Fibroblast of skin of left quadriceps (primary cell): ENCODE measurements around the gene ADAMTS18.

Experiments
- DNase-seq, 2 experiments: peaks; one replicate each; pipeline ENCODE4 v3.0.0-alpha.2; 2013; ENCODE audit warnings: low read depth in 2 of 2

ADAMTS18 gene

DNA sequence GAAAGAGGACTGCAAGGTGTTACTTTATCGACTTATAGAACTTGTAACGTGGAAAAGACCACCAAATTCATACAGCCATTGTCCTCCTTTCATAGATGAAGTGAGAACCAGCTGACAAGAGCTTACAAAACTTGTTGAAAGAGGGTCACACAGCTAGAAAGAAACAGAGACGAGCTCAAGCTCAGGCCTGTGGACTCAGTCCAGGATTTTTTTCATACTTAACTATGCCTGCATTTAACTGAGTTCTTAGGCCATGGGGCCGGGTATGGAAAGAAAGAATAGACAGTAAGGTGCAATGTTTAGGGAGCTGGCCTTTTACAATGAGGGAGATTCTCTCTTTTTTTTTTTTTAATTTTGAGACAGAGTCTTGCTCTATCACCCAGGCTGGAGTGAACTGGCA, 106.1 kb downstream of the ADAMTS18 start:
- DNase-seq, result no peak

DNA sequence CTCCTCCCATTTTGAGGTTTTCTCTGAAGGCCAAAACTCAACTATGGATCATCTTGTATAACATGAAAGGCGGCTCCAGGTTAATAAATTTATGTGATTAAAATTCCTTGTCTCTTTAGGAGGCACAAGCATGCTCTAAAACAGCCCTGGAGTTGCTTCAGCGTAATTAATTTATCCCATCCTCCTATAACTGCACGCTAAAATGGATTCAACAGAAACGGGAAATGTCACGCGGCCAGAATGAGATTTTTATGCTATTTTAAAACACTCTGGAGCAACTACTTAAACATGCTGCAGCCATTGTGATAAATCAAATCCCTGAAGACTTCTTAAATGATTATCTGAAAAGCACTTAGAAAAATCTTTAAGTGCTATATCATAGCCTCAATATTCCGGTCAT, 106.6 kb downstream of the ADAMTS18 start:
- no peak for DNase-seq

DNA sequence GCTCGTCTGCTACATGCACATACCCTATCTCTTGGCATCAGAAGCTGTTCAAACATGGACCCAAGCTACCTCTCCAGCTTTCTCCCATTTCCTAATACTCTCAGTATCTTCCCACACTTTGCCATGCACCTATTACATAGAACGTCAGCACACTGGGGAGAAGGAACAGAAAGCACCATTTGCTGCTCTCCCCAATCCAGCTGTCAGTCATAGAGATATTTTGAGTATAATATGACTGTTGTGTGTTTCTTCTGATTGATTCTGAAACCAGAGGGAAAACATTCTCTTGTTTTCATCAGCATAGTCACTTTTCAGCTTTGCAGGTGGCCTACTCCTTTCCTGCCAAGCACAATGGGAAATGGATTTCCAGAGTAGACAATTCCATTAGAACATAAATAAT, 107.1 kb downstream of the ADAMTS18 start:
- no peak for DNase-seq

DNA sequence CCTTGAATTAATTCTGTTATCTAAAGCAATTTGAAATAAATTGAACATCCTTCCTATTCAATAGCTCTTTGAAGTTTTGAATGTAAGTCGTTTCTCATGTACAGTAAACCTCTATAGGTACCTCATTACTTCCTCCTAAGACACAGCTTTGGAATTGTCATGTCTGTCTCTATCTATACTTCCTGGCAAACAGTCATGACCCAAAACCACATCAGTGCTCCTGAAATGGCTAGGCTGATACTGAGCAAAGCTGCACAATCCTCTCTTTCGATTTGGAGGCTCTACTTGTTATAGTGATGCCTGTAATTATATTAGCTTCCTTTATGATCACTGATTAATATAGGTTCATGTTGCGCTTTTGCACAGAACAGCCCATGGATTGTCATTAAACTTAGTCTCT, 110.1 kb downstream of the ADAMTS18 start:
- no peak for DNase-seq

DNA sequence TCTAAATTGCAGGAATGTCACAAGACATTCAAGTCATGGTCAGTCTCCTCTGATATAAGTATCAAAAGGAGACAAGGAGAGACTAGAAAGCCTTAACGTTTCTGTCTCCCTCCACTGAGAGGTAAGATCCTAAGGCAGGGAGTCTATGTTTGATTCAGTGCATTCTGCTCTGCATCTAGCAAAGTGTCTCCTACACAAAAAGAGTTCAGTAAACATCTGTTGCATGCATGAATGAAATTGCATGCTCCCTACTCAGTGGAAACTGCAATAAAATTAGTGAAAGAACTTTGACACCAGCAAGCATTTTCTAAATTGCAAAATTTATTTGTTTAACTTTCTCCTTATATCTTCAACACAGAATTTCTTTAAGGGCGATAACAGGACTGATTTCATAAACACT, 111.1 kb downstream of the ADAMTS18 start:
- DNase-seq, result no peak

DNA sequence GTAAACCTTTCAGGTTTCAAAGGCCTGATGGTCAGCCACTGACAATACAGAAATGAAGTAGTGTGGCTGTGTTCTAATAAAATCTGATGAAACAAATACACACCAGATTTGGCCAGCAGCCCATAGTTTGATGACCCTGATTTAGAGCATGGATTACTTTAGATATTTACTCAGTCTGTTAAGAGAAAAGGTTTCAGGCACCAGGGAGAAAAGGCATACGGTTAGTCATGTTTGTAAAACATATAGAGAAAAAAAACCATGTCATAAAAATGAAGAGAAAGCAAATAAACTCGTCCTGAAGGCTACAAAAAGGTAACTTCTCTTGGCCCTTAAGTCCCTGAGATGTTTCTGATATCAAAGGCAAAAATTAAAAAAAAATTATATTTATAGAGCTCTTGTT, 112.1 kb downstream of the ADAMTS18 start:
- DNase-seq, result no peak

DNA sequence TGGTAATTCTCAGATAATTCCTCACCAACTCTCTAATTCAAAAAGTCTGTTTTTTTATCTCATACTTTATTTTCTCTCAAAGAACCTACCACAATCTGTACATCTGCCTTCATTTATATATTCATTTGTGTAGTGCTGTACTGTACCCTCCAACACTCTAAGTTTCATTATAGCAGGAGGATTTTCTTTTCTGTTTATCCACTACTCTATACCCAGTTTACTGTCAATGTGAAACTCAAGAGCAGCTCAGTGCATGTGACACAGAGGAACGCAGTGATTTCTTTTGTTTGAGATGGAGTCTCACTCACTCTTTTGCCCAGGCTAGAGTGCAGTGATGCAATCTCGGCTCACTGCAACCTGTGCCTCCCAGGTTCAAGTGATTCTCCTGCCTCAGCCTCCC, 117.8 kb downstream of the ADAMTS18 start:
- no peak for DNase-seq

DNA sequence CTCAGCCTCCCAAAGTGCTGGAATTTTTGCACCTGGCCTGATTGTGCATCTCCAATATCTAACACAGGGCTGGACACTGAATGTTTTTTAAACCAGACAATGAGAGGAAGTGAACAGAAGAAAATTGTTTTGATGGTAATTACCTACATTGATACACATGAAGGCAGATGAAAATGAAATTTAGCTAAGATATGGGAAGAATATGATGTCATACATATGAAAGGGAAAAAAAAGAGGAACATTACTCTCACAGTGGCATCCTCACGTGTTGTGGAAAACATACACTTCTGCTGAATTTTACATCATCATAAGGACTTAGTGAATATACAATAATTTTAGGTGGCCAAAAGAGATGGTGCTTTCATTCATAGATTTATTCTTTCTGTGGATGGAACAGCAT, 124.0 kb downstream of the ADAMTS18 start:
- DNase-seq, result no peak

DNA sequence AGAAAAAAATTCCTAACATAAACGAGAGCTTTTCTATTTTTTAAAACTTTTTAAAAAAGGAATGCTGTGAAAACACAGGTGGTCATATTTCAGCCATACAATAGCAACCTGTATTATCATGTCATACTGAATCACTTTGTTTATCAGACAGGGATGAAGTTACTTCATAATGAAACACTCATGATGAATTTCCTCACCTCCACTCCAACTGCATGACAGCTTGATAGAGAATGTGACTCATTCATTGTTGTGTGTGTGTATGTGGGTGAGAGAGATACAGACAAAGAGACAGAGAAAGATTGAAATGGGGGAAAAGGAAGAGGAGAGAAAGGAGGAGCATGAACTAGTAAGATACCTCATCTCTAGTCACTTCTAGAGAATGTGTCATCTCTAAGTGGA, 126.7 kb downstream of the ADAMTS18 start:
- no peak for DNase-seq

DNA sequence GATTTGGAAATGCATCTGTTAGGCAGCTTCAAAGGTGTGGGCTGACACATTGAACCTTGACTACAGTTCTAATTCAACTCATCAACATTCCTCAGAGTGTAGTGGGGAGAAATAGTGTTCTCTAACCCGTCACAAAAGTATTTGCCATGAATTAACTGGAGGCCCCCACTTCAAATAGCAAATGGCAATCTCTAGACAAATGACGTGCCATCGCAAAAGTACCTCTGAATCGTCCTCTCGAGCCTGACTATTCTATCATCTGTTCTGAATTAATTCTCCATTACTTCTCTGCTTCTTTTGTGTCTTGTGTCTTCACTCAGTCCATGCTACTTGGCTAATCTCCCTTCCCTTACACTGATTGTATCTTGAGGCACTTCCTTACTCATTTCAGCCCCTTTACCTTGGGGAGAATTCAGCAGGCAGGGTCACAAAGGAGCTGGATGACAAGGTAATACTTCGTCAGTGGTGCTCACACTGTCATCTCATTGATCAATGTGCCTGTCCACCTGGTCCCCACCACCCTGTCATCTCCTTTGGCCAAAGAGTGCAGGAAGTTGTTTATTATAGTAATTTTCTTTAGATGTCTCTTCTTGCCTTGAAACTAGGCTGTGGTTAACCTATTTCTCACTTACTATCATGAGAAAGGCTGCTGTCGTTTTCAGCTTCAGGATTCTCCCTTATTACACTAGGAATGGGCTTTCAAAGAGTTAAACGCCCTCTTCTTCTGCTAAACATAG, 127.2 kb downstream of the ADAMTS18 start:
- no peak for DNase-seq

DNA sequence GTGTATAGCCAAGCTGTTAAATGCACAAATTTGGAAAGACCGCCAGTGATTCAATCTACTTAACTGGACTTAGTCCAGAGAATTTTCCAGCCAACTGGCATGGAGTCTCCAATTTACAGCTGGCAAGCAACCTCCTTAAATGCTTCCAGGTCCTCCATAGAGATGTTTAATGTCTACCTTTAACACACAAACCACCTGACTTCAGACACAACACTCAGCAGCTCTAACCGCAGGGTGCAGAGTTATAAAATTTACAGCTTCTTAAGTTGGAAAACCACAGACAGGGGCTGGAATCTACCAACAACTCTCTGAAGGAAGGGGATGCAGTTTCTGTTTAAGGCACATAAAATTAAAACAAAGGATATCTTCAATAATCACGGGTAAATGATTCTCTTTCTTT, 128.8 kb downstream of the ADAMTS18 start:
- peak in 1 of 2 experiments; percentile 44 for DNase-seq

DNA sequence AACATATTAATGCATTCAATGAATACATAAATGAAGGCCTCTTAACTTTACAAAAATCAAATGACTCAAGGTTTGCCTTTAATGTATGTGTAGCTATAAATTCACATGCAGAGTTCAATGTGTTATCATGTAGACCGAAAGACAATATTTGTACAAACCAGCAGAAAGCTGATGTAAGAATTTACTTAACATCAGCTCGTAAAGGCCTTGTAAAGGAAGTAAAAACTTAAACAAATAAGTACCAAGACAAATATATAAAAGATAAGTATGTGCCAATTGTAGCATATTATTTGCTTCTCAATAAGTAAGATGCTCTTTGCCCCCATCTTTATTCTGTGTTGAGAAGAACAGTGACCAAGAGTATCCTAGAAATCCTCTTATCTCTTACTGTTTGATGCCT, 130.0 kb downstream of the ADAMTS18 start:
- DNase-seq, result no peak

DNA sequence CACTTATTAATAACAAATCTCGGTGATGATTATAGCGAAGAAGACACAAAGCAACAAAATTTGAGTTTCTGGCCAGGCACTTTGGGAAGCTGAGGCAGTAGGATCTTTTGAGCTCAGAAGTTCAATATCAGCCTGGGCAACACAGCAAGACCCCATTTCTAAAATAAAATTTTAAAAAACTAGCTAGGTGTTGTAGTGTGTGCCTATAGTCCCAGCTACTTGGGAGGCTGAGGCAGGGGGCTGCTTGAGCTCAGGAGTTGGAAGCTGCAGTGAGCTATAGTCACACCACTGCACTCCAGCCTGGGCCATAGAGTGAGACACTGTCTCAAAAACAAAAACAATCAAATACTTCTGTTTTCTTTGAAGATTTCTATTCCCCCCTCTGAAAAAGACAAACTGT, 130.7 kb downstream of the ADAMTS18 start:
- DNase-seq, result no peak

DNA sequence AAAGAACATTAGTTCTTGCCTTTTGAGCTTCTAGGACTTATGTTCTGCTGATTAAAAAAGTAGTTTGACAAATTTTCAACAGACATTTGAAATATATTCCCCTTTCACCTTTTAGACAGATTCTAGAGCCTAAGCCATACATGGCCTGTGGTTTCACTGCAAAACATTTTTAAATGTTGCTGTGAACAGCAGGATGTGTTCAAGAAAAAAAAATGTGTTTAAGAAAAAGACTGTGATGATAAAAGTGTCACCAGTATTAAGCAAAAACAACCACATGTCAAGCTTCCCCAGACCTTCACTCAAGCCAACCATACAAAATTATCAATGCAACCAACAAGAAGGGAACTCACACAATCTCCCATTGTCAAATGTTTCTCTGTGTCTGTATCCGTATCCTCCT, 132.2 kb downstream of the ADAMTS18 start:
- DNase-seq, result no peak

DNA sequence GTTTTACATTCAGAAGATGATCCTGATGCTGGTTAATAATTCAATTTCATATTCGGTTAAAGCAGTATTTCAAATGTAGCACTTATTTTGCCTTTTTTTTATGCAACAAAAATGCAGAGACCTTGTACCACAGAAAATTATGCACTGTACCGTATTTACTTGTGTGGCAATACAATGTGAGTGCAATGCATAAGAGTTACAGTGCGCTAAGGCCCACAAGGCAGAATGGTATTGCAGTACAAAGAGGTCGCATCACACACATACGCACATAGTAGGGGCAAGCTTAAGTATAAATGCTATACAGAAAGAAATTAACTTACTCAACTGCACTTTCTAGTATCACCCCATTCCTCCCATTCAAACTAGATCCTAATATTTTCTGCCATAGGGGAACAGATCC, 132.6 kb downstream of the ADAMTS18 start:
- DNase-seq, result no peak

DNA sequence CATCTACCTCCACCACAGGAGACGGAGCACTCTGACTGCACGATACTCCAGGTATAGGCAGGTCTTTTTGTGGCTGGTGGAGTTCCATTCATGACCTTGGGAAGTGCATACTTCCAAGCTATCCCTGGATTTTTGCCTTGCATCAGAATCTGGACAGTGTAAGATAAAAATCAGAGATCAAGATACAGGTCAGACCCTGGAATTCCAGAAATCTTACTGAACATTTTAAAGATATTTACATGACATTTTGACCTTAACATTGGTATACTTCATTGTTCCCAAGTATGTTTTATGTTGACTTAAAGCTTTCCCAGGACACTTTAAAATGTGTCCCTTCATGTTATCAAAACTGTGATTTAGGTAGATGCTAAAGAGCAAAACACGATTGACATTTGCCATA, 134.6 kb downstream of the ADAMTS18 start:
- no peak for DNase-seq

DNA sequence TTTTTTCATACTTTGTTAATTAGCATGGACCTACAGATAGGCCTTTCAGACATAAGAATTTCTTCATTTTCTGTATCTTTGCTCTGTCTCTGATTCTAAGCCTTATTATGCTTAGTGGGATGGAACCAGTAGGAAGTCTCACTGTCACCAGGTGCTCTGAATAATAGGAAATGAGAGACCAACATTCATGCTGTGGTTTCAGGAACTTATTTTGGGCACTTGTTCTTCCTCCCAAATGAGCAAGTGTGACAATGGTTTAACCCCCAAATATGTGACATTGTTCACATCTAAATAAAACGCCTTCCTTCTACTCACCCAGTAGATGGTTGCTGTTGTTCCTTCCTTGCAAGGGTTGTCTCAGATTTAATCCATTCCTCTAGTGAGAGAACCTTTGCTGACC, 135.4 kb downstream of the ADAMTS18 start:
- no peak for DNase-seq

DNA sequence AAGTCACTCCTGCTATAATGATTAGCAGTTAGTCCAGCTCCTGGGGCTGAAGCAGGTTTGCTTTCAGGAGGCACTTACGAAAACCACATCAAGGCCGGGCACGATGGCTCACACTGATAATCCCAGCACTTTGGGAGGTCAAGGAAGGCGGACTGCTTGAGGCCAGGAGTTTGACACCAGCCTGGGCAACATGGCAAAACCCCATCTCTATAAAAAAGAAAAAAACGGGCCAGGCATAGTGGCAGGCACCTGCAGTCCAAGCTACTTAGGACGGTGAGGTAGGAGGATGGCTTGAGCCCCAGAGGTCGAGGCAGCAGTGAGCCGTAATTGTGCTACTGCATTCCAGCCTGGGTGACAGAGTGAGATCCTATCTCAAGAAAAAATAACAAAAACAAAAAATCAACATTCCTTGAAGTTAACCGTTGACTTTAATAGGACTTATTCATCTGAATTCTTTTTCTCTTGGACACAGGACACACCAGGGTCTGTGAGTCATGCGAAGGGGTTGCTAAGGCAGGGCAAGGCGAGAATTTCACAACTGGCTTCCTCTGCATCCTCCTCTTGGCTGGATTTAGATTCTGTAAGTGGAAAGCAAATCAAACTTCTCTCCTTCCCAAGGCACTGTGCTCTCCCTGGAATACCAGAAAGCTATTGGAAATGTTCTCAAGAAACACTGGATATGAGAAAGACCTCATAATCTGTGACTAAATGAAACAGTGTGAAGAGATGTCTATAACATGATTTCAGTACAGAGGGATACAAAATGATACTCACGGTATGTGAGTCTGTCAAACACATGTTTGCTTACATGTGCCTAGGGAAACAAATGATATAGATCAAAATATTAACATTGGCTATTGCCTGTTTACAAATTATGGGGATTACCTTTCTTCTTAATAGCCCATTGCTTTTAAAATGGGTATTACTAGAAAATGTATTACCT, 136.1 kb downstream of the ADAMTS18 start:
- peak; percentile 84 to 87 for DNase-seq

DNA sequence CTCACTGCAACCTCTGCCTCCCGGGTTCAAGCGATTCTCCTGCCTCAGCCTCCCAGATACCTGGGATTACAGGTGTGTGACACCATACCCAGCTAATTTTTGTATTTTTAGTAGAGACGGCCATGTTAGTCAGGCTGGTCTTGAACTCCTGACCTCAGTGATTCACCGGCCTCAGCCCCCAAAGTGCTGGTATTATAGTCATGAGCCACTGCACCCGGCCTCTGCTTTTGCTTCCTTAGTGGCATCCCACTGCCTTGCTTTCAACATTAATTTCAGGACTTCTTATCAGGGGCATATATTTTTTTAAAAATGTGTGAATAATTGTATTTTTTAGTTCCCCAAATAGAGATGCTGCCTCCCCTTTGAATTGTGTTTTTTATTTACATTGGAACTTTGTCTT, 136.8 kb downstream of the ADAMTS18 start:
- no peak for DNase-seq

DNA sequence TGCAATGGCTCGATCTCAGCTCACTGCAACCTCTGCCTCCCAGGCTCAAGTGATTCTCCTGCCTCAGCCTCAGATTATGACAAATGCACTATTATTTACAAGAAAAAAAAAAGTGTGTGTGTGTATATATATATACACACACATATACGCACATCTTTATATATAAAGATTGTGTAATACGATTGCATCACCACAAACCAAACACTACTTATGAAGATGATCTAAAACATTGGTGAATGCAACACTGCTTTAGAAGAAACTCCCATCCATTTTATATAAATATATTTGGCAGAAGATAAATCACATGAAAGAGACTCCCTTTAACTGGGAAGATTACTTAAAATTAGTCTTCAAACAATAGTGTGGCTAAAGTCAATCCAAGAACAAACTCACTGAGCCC, 138.9 kb downstream of the ADAMTS18 start:
- no peak for DNase-seq

DNA sequence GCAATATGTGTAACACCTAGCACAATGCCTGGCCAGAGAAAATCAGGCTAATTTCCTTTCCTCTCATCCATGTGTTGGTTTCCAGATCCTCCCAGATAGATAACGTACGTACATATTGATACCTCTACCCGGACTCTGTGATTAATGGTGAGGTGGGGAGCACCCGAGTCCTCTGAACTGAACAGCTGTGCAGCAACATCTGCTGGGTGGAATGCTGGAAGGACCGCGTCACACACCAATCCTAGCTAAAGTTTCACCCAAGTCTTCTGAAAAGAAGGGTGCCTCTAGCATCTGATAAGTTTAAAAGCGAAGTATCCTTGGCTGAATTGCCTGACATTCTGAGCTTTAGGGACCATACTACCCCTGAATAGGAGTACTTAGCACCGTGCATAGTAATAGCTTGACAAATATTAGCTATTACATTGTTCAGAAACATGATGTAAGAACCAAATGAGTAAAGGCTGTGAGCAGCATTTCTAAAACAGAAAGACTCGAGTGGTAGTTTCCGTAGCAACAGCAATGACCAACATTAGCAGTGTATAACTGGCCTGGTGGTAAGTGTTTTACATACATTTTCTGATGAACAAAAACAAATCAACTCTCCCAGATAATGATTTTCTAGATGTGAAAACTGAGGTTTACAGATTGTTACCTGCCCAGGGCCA, 144.3 kb downstream of the ADAMTS18 start:
- no peak for DNase-seq

DNA sequence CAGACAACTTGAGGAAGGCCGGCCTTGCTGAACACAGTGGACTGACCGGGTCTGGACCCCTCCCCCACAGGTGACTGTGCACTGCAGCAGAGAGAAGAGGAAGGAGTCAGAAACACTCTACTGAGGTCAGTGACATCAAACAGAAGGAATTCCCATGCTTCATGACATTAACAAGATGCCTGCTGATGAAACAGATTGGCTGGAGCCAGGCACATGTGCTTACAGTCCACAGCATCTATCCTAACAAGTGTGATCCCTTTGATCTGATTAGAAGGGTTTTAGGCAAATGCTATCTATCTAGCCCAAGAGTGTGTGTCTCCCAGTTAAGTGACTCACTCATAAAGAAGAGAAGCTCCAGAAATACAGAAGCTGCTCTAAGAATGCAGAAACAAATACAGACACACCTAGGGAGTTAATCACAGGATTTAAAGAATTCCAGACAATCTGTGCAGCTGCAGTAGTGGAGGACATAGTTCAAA, 145.5 kb downstream of the ADAMTS18 start:
- no peak for DNase-seq
